Panc1 (cell line): ENCODE results near the gene SERPINB13. TPM values are rescaled to one million over a fixed set of nuclear protein-coding genes. Genes with fewer than 3 reads are reported as not detected.

Experiments used
- ATAC-seq: fragments of 200-7000 bp; cut with Tn5 transposase; 2 replicates; pipeline ENCODE4 v1.9.1; 2020; ENCODE audit warnings: mild to moderate bottlenecking, moderate library complexity
- BruUV-seq: library from RNA; stranded (reverse); fragments of 400-500 nt; replicated peaks from 2 replicates; lab custom pipeline; 2021; lab: Mats Ljungman, UMichigan
- CTCF ChIA-PET: fragments of 300-600 bp; sonication (Branson Sonifier 250); formaldehyde crosslinking; loops from one replicate; lab custom pipeline; 2022; ENCODE audit warnings: antibody characterized with exemption; lab: Charles Lee
- POLR2A ChIA-PET: fragments of 300-600 bp; sonication (Branson Sonifier 250); formaldehyde crosslinking; loops from one replicate; lab custom pipeline; 2022; ENCODE audit warnings: antibody characterized with exemption; lab: Charles Lee
- DNase-seq: peaks from one replicate; pipeline ENCODE4 v3.0.0-alpha.2; 2010; ENCODE audit warnings: low read depth, low spot score
- H3K27ac ChIP-seq: 2 replicates; pipeline ENCODE4 v1.5.1; 2011; ENCODE audit warnings: mild to moderate bottlenecking, low read length, inconsistent platforms
- H3K27me3 ChIP-seq: fragments of 200-500 bp; sonication (Bioruptor generic); 2 replicates; pipeline ENCODE4 v1.6.0; 2014; ENCODE audit warnings: low read length, inconsistent platforms; ENCODE audit not compliant: control insufficient read depth, insufficient read depth
- H3K36me3 ChIP-seq: fragments of 200-500 bp; sonication (Bioruptor generic); 2 replicates; pipeline ENCODE4 v1.5.1; 2014; ENCODE audit warnings: inconsistent platforms, mild to moderate bottlenecking, low read length, moderate library complexity; ENCODE audit not compliant: control insufficient read depth, insufficient read depth
- H3K4me1 ChIP-seq: 2 replicates; pipeline ENCODE4 v1.5.1; 2011; ENCODE audit warnings: inconsistent platforms, mild to moderate bottlenecking, low read length, moderate library complexity; ENCODE audit not compliant: control insufficient read depth, insufficient read depth
- H3K4me3 ChIP-seq, 2 experiments: 2 replicates each; pipeline ENCODE4 v1.5.1; 2011 to 2012; ENCODE audit warnings: low read depth in 2 of 2, low read length in 2 of 2, mild to moderate bottlenecking in 2 of 2, inconsistent platforms in 1 of 2, moderate library complexity in 1 of 2
- H3K9me3 ChIP-seq: fragments of 200-500 bp; sonication (Bioruptor generic); 2 replicates; pipeline ENCODE4 v1.5.1; 2014; ENCODE audit warnings: low read depth, mild to moderate bottlenecking, inconsistent platforms, low read length, moderate library complexity; ENCODE audit not compliant: control insufficient read depth, insufficient read depth
- CTCF ChIP-seq: fragments of 450-650 bp; IDR thresholded peaks from 2 replicates; pipeline ENCODE4 v1.5.1; 2017; ENCODE audit warnings: mild to moderate bottlenecking
- POLR2AphosphoS5 ChIP-seq: IDR thresholded peaks from 2 replicates; pipeline ENCODE4 v1.6.1; 2012; ENCODE audit warnings: mild to moderate bottlenecking, low read depth, low read length, moderate library complexity
- SIN3A ChIP-seq: IDR thresholded peaks from 2 replicates; pipeline ENCODE4 v1.6.1; 2012; ENCODE audit warnings: low read depth, mild to moderate bottlenecking, low read length, moderate library complexity, borderline replicate concordance; ENCODE audit not compliant: insufficient read depth
- TCF7L2 ChIP-seq: IDR thresholded peaks from 2 replicates; pipeline ENCODE4 v1.6.1; 2011; ENCODE audit warnings: mild to moderate bottlenecking, low read depth, low read length, inconsistent platforms
- in situ Hi-C: cut with HindIII; loops from 2 replicates; pipeline ENCODE4 v1.10.0; 2016; ENCODE audit warnings: low sequenced_read_pairs, low pct_unique_long_range_greater_than_20kb
- intact Hi-C: fragments of 100-400 bp; cut with micrococcal nuclease; formaldehyde crosslinking; loops from one replicate; pipeline ENCODE4 v1.10.0; 2022; ENCODE audit not compliant: unreplicated experiment
- total RNA-seq: library from RNA; stranded (reverse); gene quantifications from one replicate; pipeline ENCODE4 v1.2.1, GENCODE V29; 2021; ENCODE audit not compliant: unreplicated experiment
- TF ChIP-seq, protein P1 (sequence below), 2 experiments: IDR thresholded peaks; 2 replicates each; pipeline ENCODE4 v1.6.1; 2011 to 2012; ENCODE audit warnings: low read depth in 2 of 2, control low read depth in 1 of 2, low read length in 1 of 2, mild to moderate bottlenecking in 1 of 2, moderate library complexity in 1 of 2; ENCODE audit not compliant: insufficient read depth in 1 of 2

The SERPINB13 gene
- total RNA-seq, 1 experiment from 2014 or later = not detected

DNA sequence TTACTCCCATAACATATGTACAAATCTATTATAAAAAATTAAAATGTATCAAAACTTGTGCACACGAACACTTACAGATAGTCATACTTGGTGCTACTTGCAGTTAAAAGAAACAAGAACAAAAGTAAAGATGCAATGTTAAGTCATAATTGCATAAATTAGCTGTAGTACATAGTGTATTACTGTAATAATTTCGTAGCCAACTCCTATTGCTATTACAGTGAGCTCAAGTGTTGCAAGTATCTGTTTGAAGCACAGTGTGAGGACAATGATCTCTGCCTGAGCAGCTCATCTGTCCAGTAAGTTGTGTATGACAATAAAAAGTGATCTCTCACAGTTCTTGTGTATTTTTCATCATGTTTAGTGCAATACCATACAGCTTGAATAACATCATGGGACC is 7.5 kb upstream of the SERPINB13 start:
- Histone ChIP-seq H3K4me3 (no peak overlapping the region), H3K4me1 (no peaks in the 10 kb centered on the region), H3K27me3 (no peaks in the 10 kb centered on the region), H3K27ac (no peak overlapping the region), H3K9me3 (no peaks in the 10 kb centered on the region), H3K36me3 (no peaks in the 10 kb centered on the region)
- in situ Hi-C loops = no loop called here
- no peak for ATAC-seq
- DNase-seq = no peak
- BruUV-seq = no TSS peak
- ChIA-PET POLR2A (no interaction called here), CTCF (interaction anchor here (0.5 to 0.7 kb wide), 2 partner anchors 26 to 127 kb away, joined by 3 to 5 read pairs; no protein-coding TSS in a partner anchor)
- intact Hi-C loops = loop anchor here (10.0 kb wide), 1 partner anchor 265 kb away; no protein-coding TSS in a partner anchor
- no peak for TF ChIP-seq TCF7L2
- no peak for TF ChIP-seq POLR2AphosphoS5
- TF ChIP-seq SIN3A = no peak
- TF ChIP-seq, protein P1, sequence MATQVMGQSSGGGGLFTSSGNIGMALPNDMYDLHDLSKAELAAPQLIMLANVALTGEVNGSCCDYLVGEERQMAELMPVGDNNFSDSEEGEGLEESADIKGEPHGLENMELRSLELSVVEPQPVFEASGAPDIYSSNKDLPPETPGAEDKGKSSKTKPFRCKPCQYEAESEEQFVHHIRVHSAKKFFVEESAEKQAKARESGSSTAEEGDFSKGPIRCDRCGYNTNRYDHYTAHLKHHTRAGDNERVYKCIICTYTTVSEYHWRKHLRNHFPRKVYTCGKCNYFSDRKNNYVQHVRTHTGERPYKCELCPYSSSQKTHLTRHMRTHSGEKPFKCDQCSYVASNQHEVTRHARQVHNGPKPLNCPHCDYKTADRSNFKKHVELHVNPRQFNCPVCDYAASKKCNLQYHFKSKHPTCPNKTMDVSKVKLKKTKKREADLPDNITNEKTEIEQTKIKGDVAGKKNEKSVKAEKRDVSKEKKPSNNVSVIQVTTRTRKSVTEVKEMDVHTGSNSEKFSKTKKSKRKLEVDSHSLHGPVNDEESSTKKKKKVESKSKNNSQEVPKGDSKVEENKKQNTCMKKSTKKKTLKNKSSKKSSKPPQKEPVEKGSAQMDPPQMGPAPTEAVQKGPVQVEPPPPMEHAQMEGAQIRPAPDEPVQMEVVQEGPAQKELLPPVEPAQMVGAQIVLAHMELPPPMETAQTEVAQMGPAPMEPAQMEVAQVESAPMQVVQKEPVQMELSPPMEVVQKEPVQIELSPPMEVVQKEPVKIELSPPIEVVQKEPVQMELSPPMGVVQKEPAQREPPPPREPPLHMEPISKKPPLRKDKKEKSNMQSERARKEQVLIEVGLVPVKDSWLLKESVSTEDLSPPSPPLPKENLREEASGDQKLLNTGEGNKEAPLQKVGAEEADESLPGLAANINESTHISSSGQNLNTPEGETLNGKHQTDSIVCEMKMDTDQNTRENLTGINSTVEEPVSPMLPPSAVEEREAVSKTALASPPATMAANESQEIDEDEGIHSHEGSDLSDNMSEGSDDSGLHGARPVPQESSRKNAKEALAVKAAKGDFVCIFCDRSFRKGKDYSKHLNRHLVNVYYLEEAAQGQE (IDR thresholded peaks at IDR 0.05; ENCODE audit: insufficient read depth in 1 of 2, low read depth in 2 of 2, low read length in 1 of 2) = no peak
- no peak for TF ChIP-seq CTCF

DNA sequence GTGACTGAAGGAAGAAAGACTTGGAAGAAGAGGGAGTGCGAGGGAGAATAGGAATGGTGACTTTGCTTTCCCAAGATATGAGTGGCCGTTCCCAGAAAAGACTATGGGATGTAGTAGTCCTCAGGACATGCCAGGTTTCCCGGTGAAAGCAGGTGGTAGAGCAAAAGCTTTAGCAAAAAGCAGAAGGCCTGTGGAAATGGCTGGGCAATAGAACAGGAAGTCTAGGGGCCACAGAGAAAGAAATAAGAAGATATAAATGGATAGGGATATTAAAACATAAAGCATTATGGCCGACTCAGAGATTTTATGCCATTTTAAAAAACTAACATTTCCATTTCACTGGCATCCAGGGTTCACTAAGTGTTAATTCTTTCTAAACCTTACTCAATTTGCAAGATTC is 1.2 kb upstream of the SERPINB13 start:
- no peak for TF ChIP-seq SIN3A
- no peak for TF ChIP-seq TCF7L2
- no peak for TF ChIP-seq POLR2AphosphoS5
- TF ChIP-seq CTCF = no peak
- TF ChIP-seq, protein P1 (IDR thresholded peaks at IDR 0.05; ENCODE audit: insufficient read depth in 1 of 2, low read depth in 2 of 2, low read length in 1 of 2) = no peak
- intact Hi-C loops = no loop called here
- no TSS peak for BruUV-seq
- H3K9me3 ChIP-seq = no peaks in the 10 kb centered on the region
- no peaks in the 10 kb centered on the region for H3K27me3 ChIP-seq
- no peak for ATAC-seq
- no peak overlapping the region for H3K4me3 ChIP-seq
- DNase-seq = no peak
- no peaks in the 10 kb centered on the region for H3K36me3 ChIP-seq
- H3K27ac ChIP-seq = no peak overlapping the region
- POLR2A ChIA-PET = no interaction called here
- in situ Hi-C loops = no loop called here
- no peaks in the 10 kb centered on the region for H3K4me1 ChIP-seq
- CTCF ChIA-PET = no interaction called here
